Choroid plexus epithelial cell (primary cell): ENCODE measurements around the gene C16orf78.

Experiments
- DNase-seq: peaks from one replicate; pipeline ENCODE4 v3.0.0-alpha.2; 2010; ENCODE audit warnings: low read depth
- H3K4me3 ChIP-seq: 2 replicates; pipeline ENCODE4 v1.5.1; 2011; ENCODE audit warnings: low read depth, mild to moderate bottlenecking, control low read depth, low read length, moderate library complexity
- TF ChIP-seq, protein P1 (sequence below): conservative IDR thresholded peaks from 2 replicates; pipeline ENCODE4 v1.5.1; 2011; ENCODE audit warnings: low read depth, mild to moderate bottlenecking, control low read depth, inconsistent platforms, low read length, moderate library complexity

C16orf78 gene

GRCh38 chr16:49369651-49370611 lies 3.7 kb upstream of the C16orf78 start:
- TF ChIP-seq, protein P1, sequence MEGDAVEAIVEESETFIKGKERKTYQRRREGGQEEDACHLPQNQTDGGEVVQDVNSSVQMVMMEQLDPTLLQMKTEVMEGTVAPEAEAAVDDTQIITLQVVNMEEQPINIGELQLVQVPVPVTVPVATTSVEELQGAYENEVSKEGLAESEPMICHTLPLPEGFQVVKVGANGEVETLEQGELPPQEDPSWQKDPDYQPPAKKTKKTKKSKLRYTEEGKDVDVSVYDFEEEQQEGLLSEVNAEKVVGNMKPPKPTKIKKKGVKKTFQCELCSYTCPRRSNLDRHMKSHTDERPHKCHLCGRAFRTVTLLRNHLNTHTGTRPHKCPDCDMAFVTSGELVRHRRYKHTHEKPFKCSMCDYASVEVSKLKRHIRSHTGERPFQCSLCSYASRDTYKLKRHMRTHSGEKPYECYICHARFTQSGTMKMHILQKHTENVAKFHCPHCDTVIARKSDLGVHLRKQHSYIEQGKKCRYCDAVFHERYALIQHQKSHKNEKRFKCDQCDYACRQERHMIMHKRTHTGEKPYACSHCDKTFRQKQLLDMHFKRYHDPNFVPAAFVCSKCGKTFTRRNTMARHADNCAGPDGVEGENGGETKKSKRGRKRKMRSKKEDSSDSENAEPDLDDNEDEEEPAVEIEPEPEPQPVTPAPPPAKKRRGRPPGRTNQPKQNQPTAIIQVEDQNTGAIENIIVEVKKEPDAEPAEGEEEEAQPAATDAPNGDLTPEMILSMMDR: no peak
- DNase-seq: no peak
- no peak overlapping the region for H3K4me3 ChIP-seq

- DNase-seq: no peak
These were observed 2.6 kb downstream of the C16orf78 start for GRCh38 chr16:49376206-49376605.

GRCh38 chr16:49377196-49377755 lies 3.7 kb downstream of the C16orf78 start:
- TF ChIP-seq, protein P1: no peak
- DNase-seq: no peak
- no peak overlapping the region for H3K4me3 ChIP-seq

More at GRCh38 chr16:49376206-49376605, 2.6 kb downstream of the C16orf78 start:
- no peak overlapping the region for H3K4me3 ChIP-seq
- TF ChIP-seq, protein P1: no peak

- no peak overlapping the region for H3K4me3 ChIP-seq
- TF ChIP-seq, protein P1: no peak
- no peak for DNase-seq
These were observed 4.6 kb downstream of the C16orf78 start for GRCh38 chr16:49378238-49378637.

- TF ChIP-seq, protein P1: no peak
- H3K4me3 ChIP-seq: no peak overlapping the region
- DNase-seq: no peak
These were observed 5.2 kb downstream of the C16orf78 start for GRCh38 chr16:49378816-49379215.

DNA sequence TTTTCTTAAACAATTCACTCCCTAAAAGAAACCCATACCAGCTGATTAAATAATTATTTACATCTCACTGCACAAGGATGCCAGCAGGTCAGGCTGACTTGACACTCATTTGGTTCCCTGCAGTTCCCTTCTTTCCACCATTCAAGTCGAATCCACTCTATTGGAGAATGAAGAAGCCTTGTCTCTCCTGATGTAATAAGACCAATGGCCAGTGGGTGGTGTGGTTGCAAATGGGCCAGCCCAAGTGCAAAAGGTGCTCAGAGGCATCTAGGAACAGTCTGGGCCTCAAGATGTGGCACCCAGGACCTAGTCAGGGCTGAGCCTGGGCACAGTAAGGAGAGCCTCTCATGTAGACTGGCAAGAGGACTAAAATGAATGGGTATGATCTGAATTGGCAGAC lies 9.3 kb downstream of the C16orf78 start:
- TF ChIP-seq, protein P1: peak; percentile 9
- no peak for DNase-seq

More for the DNA sequence above, 9.3 kb downstream of the C16orf78 start:
- H3K4me3 ChIP-seq: no peak overlapping the region
